Central memory CD8-positive, alpha-beta T cell (primary cell): ENCODE measurements around the gene EMP2.

ENCODE experiments used
- ATAC-seq: fragments of 150-1000 bp; cut with Tn5 transposase; replicated peaks from 2 replicates; pipeline ENCODE4 v1.10.0; 2022; ENCODE audit warnings: mild to moderate bottlenecking, moderate FRiP score, moderate number of reproducible peaks; ENCODE audit not compliant: poor library complexity, severe bottlenecking; ENCODE audit errors: extremely low read depth
- DNase-seq, 2 donors: peaks; one replicate each; pipeline ENCODE4 v3.0.0; 2021; ENCODE audit warnings: low spot score in 2 of 2
- H3K27ac Mint-ChIP-seq: one replicate; pipeline ENCODE4 v1.8.0; 2022; ENCODE audit warnings: low read depth, mild to moderate bottlenecking, moderate library complexity, mixed read lengths
- H3K27me3 Mint-ChIP-seq: one replicate; pipeline ENCODE4 v1.8.0; 2022; ENCODE audit warnings: mixed read lengths
- H3K36me3 Mint-ChIP-seq: one replicate; pipeline ENCODE4 v1.8.0; 2022; ENCODE audit warnings: mild to moderate bottlenecking, moderate library complexity, mixed read lengths; ENCODE audit not compliant: insufficient read depth
- H3K4me1 Mint-ChIP-seq: one replicate; pipeline ENCODE4 v1.8.0; 2022; ENCODE audit warnings: mixed read lengths
- H3K4me3 Mint-ChIP-seq: one replicate; pipeline ENCODE4 v1.8.0; 2022; ENCODE audit warnings: mild to moderate bottlenecking, moderate library complexity, mixed read lengths
- H3K9me3 Mint-ChIP-seq: one replicate; pipeline ENCODE4 v1.8.0; 2022; ENCODE audit warnings: mixed read lengths

Gene EMP2

GRCh38 chr16:10616756-10617640 lies 36.6 kb upstream of the EMP2 start:
- ATAC-seq, result no peak
- H3K36me3 Mint-ChIP-seq, result no peaks in the 10 kb centered on the region
- no peak overlapping the region for H3K27ac Mint-ChIP-seq
- peaks cover 4% of the 10 kb centered on the region for H3K4me1 Mint-ChIP-seq
- no peak overlapping the region for H3K4me3 Mint-ChIP-seq
- no peak for DNase-seq
- peaks cover 45% of the 10 kb centered on the region for H3K27me3 Mint-ChIP-seq
- H3K9me3 Mint-ChIP-seq, result no peaks in the 10 kb centered on the region

- no peak for ATAC-seq
- Mint-ChIP-seq H3K4me1 (peaks cover 4% of the 10 kb centered on the region), H3K4me3 (no peak overlapping the region)
Measured at GRCh38 chr16:10616419-10616755, 36.0 kb upstream of the EMP2 start.

GRCh38 chr16:10614685-10615084 lies 34.3 kb upstream of the EMP2 start:
- ATAC-seq (no peak), DNase-seq (no peak)
- Mint-ChIP-seq H3K27me3 (peaks cover 35% of the 10 kb centered on the region), H3K4me1 (peaks cover 2% of the 10 kb centered on the region), H3K4me3 (no peak overlapping the region), H3K27ac (no peak overlapping the region), H3K36me3 (no peaks in the 10 kb centered on the region), H3K9me3 (no peaks in the 10 kb centered on the region)

More at GRCh38 chr16:10616419-10616755, 36.0 kb upstream of the EMP2 start:
- no peak for DNase-seq
- H3K27me3 Mint-ChIP-seq, result peaks cover 45% of the 10 kb centered on the region
- H3K27ac Mint-ChIP-seq, result no peak overlapping the region
- no peaks in the 10 kb centered on the region for H3K9me3 Mint-ChIP-seq
- H3K36me3 Mint-ChIP-seq, result no peaks in the 10 kb centered on the region

DNA sequence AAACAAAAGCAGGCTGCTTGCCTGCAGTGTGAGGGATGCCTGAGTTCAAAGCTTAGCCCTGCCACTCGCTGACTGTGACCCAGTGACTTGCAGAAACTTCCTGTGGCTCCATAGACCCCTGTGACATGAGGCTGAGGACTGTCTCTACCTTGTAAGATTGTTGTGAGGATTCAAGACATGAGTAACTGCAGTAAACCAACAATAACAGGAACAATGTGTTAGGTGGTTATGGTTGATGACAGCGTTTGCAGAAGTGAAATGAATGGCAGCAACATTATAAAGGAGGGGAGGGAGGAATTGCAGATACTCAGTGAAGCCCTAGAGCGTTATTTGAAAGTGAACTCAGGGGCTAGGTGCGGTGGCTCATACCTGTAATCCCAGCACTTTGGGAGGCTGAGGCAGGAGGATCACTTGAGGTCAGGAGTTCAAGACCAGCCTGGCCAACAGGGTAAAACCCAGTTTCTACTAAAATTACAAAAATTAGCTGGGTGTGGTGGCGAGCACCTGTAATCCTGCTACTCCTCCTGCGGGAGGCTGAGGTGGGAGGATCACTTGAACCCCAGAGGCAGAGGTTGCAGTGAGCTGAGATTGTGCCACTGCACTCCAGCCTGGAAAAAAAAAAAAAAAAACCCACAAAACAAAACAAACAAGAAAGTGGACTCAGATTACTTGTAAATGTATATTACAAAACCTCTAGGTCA lies 33.5 kb upstream of the EMP2 start:
- no peak overlapping the region for H3K27ac Mint-ChIP-seq
- ATAC-seq (peak; percentile 14), DNase-seq (no peak)

GRCh38 chr16:10612649-10613179 lies 32.3 kb upstream of the EMP2 start:
- Mint-ChIP-seq H3K4me3 (no peak overlapping the region), H3K27me3 (peaks cover 16% of the 10 kb centered on the region), H3K27ac (no peak overlapping the region), H3K9me3 (no peaks in the 10 kb centered on the region), H3K4me1 (no peaks in the 10 kb centered on the region), H3K36me3 (no peaks in the 10 kb centered on the region)
- DNase-seq (no peak), ATAC-seq (no peak)

More for the DNA sequence above, 33.5 kb upstream of the EMP2 start:
- Mint-ChIP-seq H3K36me3 (no peaks in the 10 kb centered on the region), H3K9me3 (no peaks in the 10 kb centered on the region), H3K27me3 (peaks cover 27% of the 10 kb centered on the region), H3K4me3 (no peak overlapping the region), H3K4me1 (no peaks in the 10 kb centered on the region)

GRCh38 chr16:10611825-10612342 lies 31.5 kb upstream of the EMP2 start:
- no peak for ATAC-seq
- no peak overlapping the region for H3K4me3 Mint-ChIP-seq
- H3K36me3 Mint-ChIP-seq, result no peaks in the 10 kb centered on the region
- peaks cover 16% of the 10 kb centered on the region for H3K27me3 Mint-ChIP-seq
- no peak overlapping the region for H3K27ac Mint-ChIP-seq
- no peaks in the 10 kb centered on the region for H3K4me1 Mint-ChIP-seq
- no peak for DNase-seq
- H3K9me3 Mint-ChIP-seq, result no peaks in the 10 kb centered on the region

DNA sequence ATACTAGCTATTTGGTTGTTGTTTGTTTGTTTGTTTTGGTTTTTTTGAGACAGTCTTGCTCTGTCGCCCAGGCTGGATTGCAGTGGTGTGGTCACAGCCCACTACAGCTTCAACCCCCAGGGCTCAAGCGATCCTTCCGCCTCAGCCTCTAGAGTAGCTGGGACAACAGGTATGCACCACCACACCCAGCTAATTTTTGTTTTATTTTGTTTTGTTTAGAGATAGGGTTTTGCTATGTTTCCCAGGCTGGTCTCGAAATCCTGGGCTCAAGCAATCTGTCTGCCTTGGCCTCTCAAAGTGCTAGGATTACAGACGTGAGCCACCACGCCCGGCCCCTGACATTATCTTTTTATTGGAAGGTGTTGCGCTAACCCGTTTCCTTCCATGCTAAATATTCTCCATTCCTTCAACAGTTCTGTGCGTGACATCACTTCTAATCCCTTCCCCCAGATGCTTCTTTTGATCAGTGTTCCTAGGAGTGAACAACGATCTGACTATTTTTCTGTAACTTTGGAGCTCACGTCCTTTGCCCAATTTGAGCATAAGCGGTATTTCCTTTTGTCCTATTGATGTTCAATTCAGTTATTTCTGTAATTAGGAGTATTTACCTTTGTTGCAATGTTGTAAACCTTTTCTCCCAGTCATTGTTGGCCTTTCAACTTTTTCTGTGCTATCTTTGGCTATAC lies 30.2 kb upstream of the EMP2 start:
- no peak for DNase-seq
- Mint-ChIP-seq H3K27me3 (peaks cover 21% of the 10 kb centered on the region), H3K4me1 (no peaks in the 10 kb centered on the region), H3K4me3 (no peak overlapping the region), H3K27ac (no peak overlapping the region), H3K36me3 (no peaks in the 10 kb centered on the region), H3K9me3 (no peaks in the 10 kb centered on the region)
- ATAC-seq, result no peak

- Mint-ChIP-seq H3K4me1 (no peaks in the 10 kb centered on the region), H3K4me3 (no peak overlapping the region), H3K27me3 (peaks cover 21% of the 10 kb centered on the region), H3K36me3 (no peaks in the 10 kb centered on the region), H3K27ac (no peak overlapping the region), H3K9me3 (no peaks in the 10 kb centered on the region)
- no peak for ATAC-seq
- no peak for DNase-seq
Measured at GRCh38 chr16:10609402-10609774, 29.0 kb upstream of the EMP2 start.

DNA sequence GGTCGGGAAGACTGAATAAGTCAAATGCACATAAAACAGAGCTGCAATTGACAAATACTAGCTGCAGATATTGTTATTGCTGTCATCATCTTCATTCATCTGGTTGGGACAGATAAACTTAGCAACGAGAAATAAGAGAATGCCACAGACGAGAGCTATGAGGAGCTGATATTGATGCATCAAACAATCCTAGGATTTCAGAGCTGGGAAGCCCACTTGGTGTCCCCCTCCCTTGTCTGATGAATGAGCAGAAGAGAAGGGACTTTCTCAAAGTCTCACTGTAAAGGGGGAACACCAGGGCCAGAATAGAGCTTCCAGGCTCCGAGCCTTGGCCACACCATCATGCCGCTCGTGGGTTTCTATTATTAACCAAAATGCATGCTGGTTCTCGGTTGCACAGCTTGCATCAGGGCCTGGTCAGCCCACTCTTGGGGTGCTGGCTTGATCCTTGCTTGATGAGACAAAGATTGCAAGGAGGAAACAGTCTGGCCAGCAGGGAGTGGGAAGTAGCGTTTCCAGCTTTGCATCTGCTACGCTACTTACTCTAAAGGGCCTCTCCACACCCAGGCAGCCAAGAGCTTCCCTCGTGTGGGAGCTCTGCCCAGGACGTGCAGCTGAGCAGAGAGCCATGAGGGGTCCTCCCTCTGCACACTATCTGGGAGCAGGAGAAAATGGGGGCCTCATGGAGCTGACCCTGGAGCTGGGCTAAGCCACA lies 28.4 kb upstream of the EMP2 start:
- H3K4me3 Mint-ChIP-seq, result no peak overlapping the region
- ATAC-seq, result no peak
- no peaks in the 10 kb centered on the region for H3K9me3 Mint-ChIP-seq
- DNase-seq, result no peak
- H3K27ac Mint-ChIP-seq, result no peak overlapping the region
- no peaks in the 10 kb centered on the region for H3K4me1 Mint-ChIP-seq
- peaks cover 25% of the 10 kb centered on the region for H3K27me3 Mint-ChIP-seq
- no peaks in the 10 kb centered on the region for H3K36me3 Mint-ChIP-seq

DNA sequence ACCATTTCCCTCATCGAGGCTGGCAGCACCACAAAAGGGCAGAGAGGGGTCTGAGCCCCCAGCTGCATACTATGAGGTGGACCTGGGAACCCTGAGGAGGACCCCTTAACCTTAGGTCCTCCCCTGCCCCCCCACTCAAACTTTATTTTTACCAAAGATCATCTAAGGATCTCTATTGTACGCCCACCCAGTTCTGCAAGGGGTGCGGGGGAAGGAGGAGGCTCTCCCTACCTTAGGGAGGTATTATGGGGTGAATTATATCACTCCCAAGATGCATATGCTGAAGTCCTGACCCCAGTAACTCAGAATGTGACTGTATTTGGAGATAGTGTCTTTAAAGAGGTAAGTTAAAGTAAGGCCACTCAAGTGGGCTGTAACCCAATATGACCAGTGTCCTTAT lies 26.8 kb upstream of the EMP2 start:
- Mint-ChIP-seq H3K9me3 (no peaks in the 10 kb centered on the region), H3K4me1 (no peaks in the 10 kb centered on the region), H3K27ac (no peak overlapping the region), H3K36me3 (no peaks in the 10 kb centered on the region), H3K27me3 (peaks cover 39% of the 10 kb centered on the region), H3K4me3 (no peak overlapping the region)
- no peak for ATAC-seq
- DNase-seq, result no peak

GRCh38 chr16:10606607-10607006 lies 26.2 kb upstream of the EMP2 start:
- H3K4me3 Mint-ChIP-seq, result no peak overlapping the region
- no peaks in the 10 kb centered on the region for H3K36me3 Mint-ChIP-seq
- H3K9me3 Mint-ChIP-seq, result no peaks in the 10 kb centered on the region
- H3K4me1 Mint-ChIP-seq, result no peaks in the 10 kb centered on the region
- H3K27ac Mint-ChIP-seq, result no peak overlapping the region
- ATAC-seq (no peak), DNase-seq (no peak)
- peaks cover 43% of the 10 kb centered on the region for H3K27me3 Mint-ChIP-seq

GRCh38 chr16:10605636-10606035 lies 25.2 kb upstream of the EMP2 start:
- DNase-seq (no peak), ATAC-seq (no peak)
- no peak overlapping the region for H3K4me3 Mint-ChIP-seq
- no peaks in the 10 kb centered on the region for H3K4me1 Mint-ChIP-seq
- no peak overlapping the region for H3K27ac Mint-ChIP-seq
- H3K36me3 Mint-ChIP-seq, result no peaks in the 10 kb centered on the region
- no peaks in the 10 kb centered on the region for H3K9me3 Mint-ChIP-seq
- peaks cover 43% of the 10 kb centered on the region for H3K27me3 Mint-ChIP-seq
